NOMO-1 treated with dmso at 0.1 percent for 144 hours (cell line): ENCODE data around the gene PTPRA.
"Not testable (repeated sequence)": the region's sequence is repeated elsewhere in the genome, so short reads cannot be mapped to it uniquely, and the experiment has no call there.

Experiments used
- DNase-seq: peaks from one replicate; lab custom pipeline; 2025; ENCODE audit not compliant: unreplicated experiment; lab: John Stamatoyannopoulos, UW

Gene PTPRA

GRCh38 chr20:3071610-3072529, 198.6 kb downstream of the PTPRA start, which contains the start of gene OXT:
Gene OXT, plus strand, starts transcription at chr20:3071620. Its CDS starts 36 bp downstream, at chr20:3071656.
- DNase-seq: no peak

GRCh38 chr20:3072530-3073250, 199.4 kb downstream of the PTPRA start:
- no peak for DNase-seq

GRCh38 chr20:3073251-3073643, 200.0 kb downstream of the PTPRA start:
- DNase-seq: not testable (repeated sequence)

GRCh38 chr20:3074812-3075211, 201.5 kb downstream of the PTPRA start:
- DNase-seq: no peak

GRCh38 chr20:3075315-3075714, 202.0 kb downstream of the PTPRA start:
- not testable (repeated sequence) for DNase-seq

- DNase-seq: no peak
These were observed 204.4 kb downstream of the PTPRA start for GRCh38 chr20:3077618-3078134.

- no peak for DNase-seq
These were observed 207.7 kb downstream of the PTPRA start for GRCh38 chr20:3080939-3081388.

GRCh38 chr20:3081641-3082040, 208.4 kb downstream of the PTPRA start:
- no peak for DNase-seq

GRCh38 chr20:3082306-3082951, 209.1 kb downstream of the PTPRA start:
- DNase-seq: no peak

GRCh38 chr20:3082955-3083952, 210.0 kb downstream of the PTPRA start:
- no peak for DNase-seq

GRCh38 chr20:3084283-3084985, 211.2 kb downstream of the PTPRA start, which contains the start of gene AVP:
Gene AVP, minus strand, starts transcription at chr20:3084724. Its CDS starts 50 bp downstream, at chr20:3084674.
- DNase-seq: no peak

- no peak for DNase-seq
These were observed 211.7 kb downstream of the PTPRA start for GRCh38 chr20:3084986-3085360.

- DNase-seq: no peak
These were observed 212.3 kb downstream of the PTPRA start for GRCh38 chr20:3085571-3086072.

GRCh38 chr20:3088031-3088430, 214.8 kb downstream of the PTPRA start:
- DNase-seq: no peak
